Amniotic stem cell (primary cell): ENCODE data around the gene RAB4B.
"Not testable (repeated sequence)": the region's sequence is repeated elsewhere in the genome, so short reads cannot be mapped to it uniquely, and the experiment has no call there.

Experiments
- DNase-seq: peaks from one replicate; lab custom pipeline; 2025; lab: John Stamatoyannopoulos, UW

RAB4B gene

GRCh38 chr19:40822704-40823553 lies 44.9 kb downstream of the RAB4B start:
- not testable (repeated sequence) for DNase-seq

GRCh38 chr19:40824916-40825315 lies 46.9 kb downstream of the RAB4B start:
- DNase-seq = not testable (repeated sequence)

GRCh38 chr19:40825460-40826095 lies 47.5 kb downstream of the RAB4B start:
- not testable (repeated sequence) for DNase-seq

GRCh38 chr19:40826312-40826698 lies 48.3 kb downstream of the RAB4B start:
- not testable (repeated sequence) for DNase-seq

- not testable (repeated sequence) for DNase-seq
These were observed 48.8 kb downstream of the RAB4B start for GRCh38 chr19:40826699-40827385.

- no peak for DNase-seq
These were observed 49.6 kb downstream of the RAB4B start for GRCh38 chr19:40827386-40828247.

- no peak for DNase-seq
These were observed 51.2 kb downstream of the RAB4B start for GRCh38 chr19:40829205-40829604.

- not testable (repeated sequence) for DNase-seq
These were observed 52.7 kb downstream of the RAB4B start for GRCh38 chr19:40830741-40831140.

- peak; percentile 77 for DNase-seq
These were observed 53.7 kb downstream of the RAB4B start for GRCh38 chr19:40831502-40832430.

GRCh38 chr19:40832431-40832790 lies 54.4 kb downstream of the RAB4B start:
- not testable (repeated sequence) for DNase-seq

- DNase-seq = not testable (repeated sequence)
These were observed 55.9 kb downstream of the RAB4B start for GRCh38 chr19:40833728-40834533.

GRCh38 chr19:40836754-40837429 lies 58.8 kb downstream of the RAB4B start:
- DNase-seq = no peak

- DNase-seq = not testable (repeated sequence)
These were observed 60.4 kb downstream of the RAB4B start for GRCh38 chr19:40838477-40838876.

- not testable (repeated sequence) for DNase-seq
These were observed 64.0 kb downstream of the RAB4B start for GRCh38 chr19:40842012-40842411.

GRCh38 chr19:40842997-40843652 lies 65.1 kb downstream of the RAB4B start:
- DNase-seq = not testable (repeated sequence)

- not testable (repeated sequence) for DNase-seq
These were observed 65.6 kb downstream of the RAB4B start for GRCh38 chr19:40843653-40844052.
